DOHH2 (cell line): Measurements from ENCODE around the gene ADO.
A peak's percentile ranks its signal among the peaks of the same experiment; 100 is the strongest.

Source experiments
- H3F3A ChIP-seq: fragments of 200-600 bp; sonication (generic), shearing (Covaris generic); 2 replicates; pipeline ENCODE4 v1.6.0; 2016; ENCODE audit warnings: antibody characterized with exemption, mild to moderate bottlenecking; ENCODE audit not compliant: control insufficient read depth, insufficient read depth
- H3K27ac ChIP-seq: fragments of 200-600 bp; sonication (generic); 2 replicates; pipeline ENCODE4 v1.5.1; 2014; ENCODE audit warnings: low read depth, mild to moderate bottlenecking, low read length, moderate library complexity
- H3K27me3 ChIP-seq: fragments of 200-600 bp; sonication (generic); 2 replicates; pipeline ENCODE4 v1.6.1; 2014; ENCODE audit warnings: mild to moderate bottlenecking, low read length, mixed read lengths; ENCODE audit not compliant: control insufficient read depth
- H3K36me3 ChIP-seq: fragments of 200-600 bp; sonication (generic); 2 replicates; pipeline ENCODE4 v1.6.1; 2014; ENCODE audit warnings: mild to moderate bottlenecking, low read length, moderate library complexity, mixed read lengths; ENCODE audit not compliant: control insufficient read depth
- H3K4me1 ChIP-seq: fragments of 200-600 bp; sonication (generic); 2 replicates; pipeline ENCODE4 v1.6.1; 2014; ENCODE audit warnings: mild to moderate bottlenecking, low read length, mixed read lengths; ENCODE audit not compliant: control insufficient read depth
- H3K4me2 ChIP-seq: fragments of 200-600 bp; sonication (generic); 2 replicates; pipeline ENCODE4 v1.6.0; 2014; ENCODE audit warnings: mild to moderate bottlenecking, low read length, moderate library complexity
- H3K4me3 ChIP-seq: fragments of 200-600 bp; sonication (generic); 2 replicates; pipeline ENCODE4 v1.5.1; 2014; ENCODE audit warnings: mild to moderate bottlenecking, low read length, mixed read lengths
- H3K79me2 ChIP-seq: fragments of 200-600 bp; sonication (generic); 2 replicates; pipeline ENCODE4 v1.6.1; 2014; ENCODE audit warnings: mild to moderate bottlenecking, low read length, mixed read lengths; ENCODE audit not compliant: control insufficient read depth
- H3K9me2 ChIP-seq: fragments of 200-600 bp; sonication (generic); replicated peaks from 2 replicates; pipeline ENCODE4 v1.6.1; 2014; ENCODE audit warnings: mild to moderate bottlenecking, low read length, mixed read lengths; ENCODE audit not compliant: control insufficient read depth
- H3K9me3 ChIP-seq: fragments of 200-600 bp; sonication (generic); 2 replicates; pipeline ENCODE4 v1.6.1; 2014; ENCODE audit warnings: antibody characterized with exemption, low read length, mixed read lengths; ENCODE audit not compliant: control insufficient read depth, insufficient read depth
- H4K20me1 ChIP-seq: fragments of 200-600 bp; sonication (generic); 2 replicates; pipeline ENCODE4 v1.6.0; 2014; ENCODE audit warnings: low read depth, mild to moderate bottlenecking, antibody characterized with exemption, low read length, moderate library complexity; ENCODE audit not compliant: control insufficient read depth, insufficient read depth
- CTCF ChIP-seq: fragments of 200-600 bp; sonication (generic); IDR thresholded peaks from one replicate; pipeline ENCODE4 v1.5.1; 2014; ENCODE audit warnings: antibody characterized with exemption, mild to moderate bottlenecking, low read depth, low read length; ENCODE audit not compliant: poor library complexity, severe bottlenecking
- EZH2phosphoT487 ChIP-seq: fragments of 200-600 bp; sonication (generic); IDR thresholded peaks from 2 replicates; pipeline ENCODE4 v1.6.1; 2017; ENCODE audit warnings: borderline replicate concordance, mild to moderate bottlenecking, antibody characterized with exemption, low read length, moderate library complexity, mixed read lengths

ADO gene

GRCh38 chr10:62759599-62760175 is 44.8 kb upstream of the ADO start:
- no peaks in the 10 kb centered on the region for H3K36me3 ChIP-seq
- H3K79me2 ChIP-seq = no peaks in the 10 kb centered on the region
- H3K9me3 ChIP-seq = no peaks in the 10 kb centered on the region
- no peaks in the 10 kb centered on the region for H3K9me2 ChIP-seq
- no peaks in the 10 kb centered on the region for H4K20me1 ChIP-seq
- H3F3A ChIP-seq = no peaks in the 10 kb centered on the region
- H3K27ac ChIP-seq = no peak overlapping the region
- no peak overlapping the region for H3K4me3 ChIP-seq
- peaks cover 31% of the 10 kb centered on the region for H3K4me1 ChIP-seq
- peak; percentile 32 for TF ChIP-seq CTCF
- no peak for TF ChIP-seq EZH2phosphoT487
- H3K27me3 ChIP-seq = no peaks in the 10 kb centered on the region
- no peak overlapping the region for H3K4me2 ChIP-seq

- Histone ChIP-seq H3K4me1 (peaks cover 24% of the 10 kb centered on the region), H3K9me2 (no peaks in the 10 kb centered on the region), H4K20me1 (no peaks in the 10 kb centered on the region), H3K79me2 (no peaks in the 10 kb centered on the region), H3K27me3 (no peaks in the 10 kb centered on the region), H3K27ac (no peak overlapping the region), H3K4me3 (no peak overlapping the region), H3K36me3 (no peaks in the 10 kb centered on the region), H3K4me2 (no peak overlapping the region), H3K9me3 (no peaks in the 10 kb centered on the region), H3F3A (no peaks in the 10 kb centered on the region)
- no peak for TF ChIP-seq EZH2phosphoT487
- TF ChIP-seq CTCF = no peak
Measured at GRCh38 chr10:62760401-62760800, 44.1 kb upstream of the ADO start.

DNA sequence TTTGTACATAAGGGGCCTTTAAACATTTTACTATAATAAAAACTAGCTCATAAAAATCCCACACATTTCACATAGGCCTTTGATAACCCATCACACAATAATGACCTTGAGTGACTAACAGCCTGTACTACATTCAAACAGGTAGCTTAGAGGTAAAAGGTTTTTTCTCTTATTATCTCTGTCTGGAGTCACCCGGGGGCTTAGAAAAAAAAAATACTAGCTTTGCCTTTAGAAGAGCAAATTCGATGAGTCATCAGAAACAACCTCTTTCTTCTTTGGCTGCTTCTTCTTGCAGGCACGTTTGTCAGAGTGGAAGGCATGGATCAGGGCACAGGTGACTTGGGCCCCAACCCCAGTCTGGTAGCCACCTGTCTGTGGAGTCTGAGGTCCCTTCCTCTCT is 43.4 kb upstream of the ADO start:
- H3K36me3 ChIP-seq = no peaks in the 10 kb centered on the region
- TF ChIP-seq EZH2phosphoT487 = no peak
- no peak for TF ChIP-seq CTCF
- no peaks in the 10 kb centered on the region for H3K79me2 ChIP-seq
- no peaks in the 10 kb centered on the region for H3F3A ChIP-seq
- no peak overlapping the region for H3K4me3 ChIP-seq
- H3K9me3 ChIP-seq = no peaks in the 10 kb centered on the region
- no peak overlapping the region for H3K27ac ChIP-seq
- no peaks in the 10 kb centered on the region for H3K9me2 ChIP-seq
- no peak overlapping the region for H3K4me2 ChIP-seq
- H3K27me3 ChIP-seq = no peaks in the 10 kb centered on the region
- peaks cover 17% of the 10 kb centered on the region for H3K4me1 ChIP-seq
- H4K20me1 ChIP-seq = no peaks in the 10 kb centered on the region

DNA sequence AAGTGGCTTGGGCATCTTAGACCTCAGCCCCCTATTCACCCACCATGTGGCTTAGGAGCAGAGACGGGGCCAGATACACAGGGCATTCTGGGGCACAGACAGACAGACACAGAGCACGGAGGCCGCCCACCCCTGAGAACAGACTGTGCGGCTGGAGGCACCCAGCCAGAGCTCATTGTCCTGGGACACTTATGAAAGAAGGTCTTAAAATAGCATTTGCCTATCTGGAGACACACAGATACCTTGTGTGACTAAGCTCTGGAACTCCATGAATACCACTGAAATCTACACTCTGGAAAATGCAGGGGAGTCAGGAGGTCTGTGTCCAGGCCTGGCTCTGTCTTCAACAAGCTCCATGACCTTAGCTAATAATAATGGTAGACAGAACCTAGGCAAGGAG is 41.4 kb upstream of the ADO start:
- TF ChIP-seq CTCF (no peak), EZH2phosphoT487 (no peak)
- H3K4me2 ChIP-seq = no peak overlapping the region
- peaks cover 11% of the 10 kb centered on the region; the same call in 1 of the 2 replicates for H3K4me1 ChIP-seq
- H3F3A ChIP-seq = no peaks in the 10 kb centered on the region
- no peak overlapping the region for H3K4me3 ChIP-seq
- H4K20me1 ChIP-seq = no peaks in the 10 kb centered on the region
- no peaks in the 10 kb centered on the region for H3K9me2 ChIP-seq
- no peaks in the 10 kb centered on the region for H3K36me3 ChIP-seq
- H3K27ac ChIP-seq = no peak overlapping the region
- no peaks in the 10 kb centered on the region for H3K79me2 ChIP-seq
- no peaks in the 10 kb centered on the region for H3K9me3 ChIP-seq
- no peaks in the 10 kb centered on the region for H3K27me3 ChIP-seq
